ENCODE measurements around the gene CTIF.
A peak's percentile ranks its signal among the peaks of the same experiment; 100 is the strongest.

Gene CTIF

GRCh38 chr18:48657447-48658120 is 118.8 kb downstream of the CTIF start:
- H3K36me3 ChIP-seq (ENCODE audit: low read depth): no peaks in the 10 kb centered on the region
- H3K27ac ChIP-seq (ENCODE audit: poor library complexity, severe bottlenecking): no peak overlapping the region
- H3K4me3 ChIP-seq (ENCODE audit: severe bottlenecking): no peak overlapping the region
- no peak for TF ChIP-seq CTCF (IDR thresholded peaks at IDR 0.05; ENCODE audit: poor library complexity, severe bottlenecking)
- H3K4me1 ChIP-seq (ENCODE audit: insufficient read depth, poor library complexity, severe bottlenecking): peaks cover 14% of the 10 kb centered on the region
- H3K27me3 ChIP-seq (ENCODE audit: insufficient read depth, poor library complexity, severe bottlenecking): no peaks in the 10 kb centered on the region
- H3K9me3 ChIP-seq (ENCODE audit: severe bottlenecking): no peaks in the 10 kb centered on the region
- DNase-seq (ENCODE audit: low spot score): no peak
- no peak for ATAC-seq (ENCODE audit: low read depth)

DNA sequence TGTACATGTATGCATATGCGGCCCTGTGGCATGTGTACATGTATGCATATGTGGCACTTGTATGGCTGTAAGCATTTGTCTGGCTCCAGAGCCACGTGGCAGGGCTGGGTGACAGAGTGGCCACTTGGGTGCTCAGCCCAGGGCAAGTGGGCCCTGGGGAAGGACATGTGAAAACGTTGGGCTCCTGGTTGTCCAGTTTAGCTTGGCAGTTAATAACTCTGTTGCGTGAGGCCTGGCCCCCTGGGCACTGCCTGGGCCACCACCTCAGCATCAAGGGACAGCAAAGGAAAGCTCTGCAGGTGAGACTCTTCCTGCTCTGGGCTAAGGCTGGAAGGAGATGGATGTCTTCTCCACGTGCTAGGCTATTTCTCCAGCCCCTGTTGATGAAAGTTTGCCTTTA is 119.9 kb downstream of the CTIF start:
- Histone ChIP-seq H3K4me1 (ENCODE audit: insufficient read depth, poor library complexity, severe bottlenecking) (peaks cover 16% of the 10 kb centered on the region), H3K9me3 (ENCODE audit: severe bottlenecking) (no peaks in the 10 kb centered on the region), H3K36me3 (ENCODE audit: low read depth) (no peaks in the 10 kb centered on the region), H3K4me3 (ENCODE audit: severe bottlenecking) (no peak overlapping the region), H3K27ac (ENCODE audit: poor library complexity, severe bottlenecking) (no peak overlapping the region), H3K27me3 (ENCODE audit: insufficient read depth, poor library complexity, severe bottlenecking) (no peaks in the 10 kb centered on the region)
- TF ChIP-seq CTCF (IDR thresholded peaks at IDR 0.05; ENCODE audit: poor library complexity, severe bottlenecking): no peak
- no peak for ATAC-seq (ENCODE audit: low read depth)
- no peak for DNase-seq (ENCODE audit: low spot score)

DNA sequence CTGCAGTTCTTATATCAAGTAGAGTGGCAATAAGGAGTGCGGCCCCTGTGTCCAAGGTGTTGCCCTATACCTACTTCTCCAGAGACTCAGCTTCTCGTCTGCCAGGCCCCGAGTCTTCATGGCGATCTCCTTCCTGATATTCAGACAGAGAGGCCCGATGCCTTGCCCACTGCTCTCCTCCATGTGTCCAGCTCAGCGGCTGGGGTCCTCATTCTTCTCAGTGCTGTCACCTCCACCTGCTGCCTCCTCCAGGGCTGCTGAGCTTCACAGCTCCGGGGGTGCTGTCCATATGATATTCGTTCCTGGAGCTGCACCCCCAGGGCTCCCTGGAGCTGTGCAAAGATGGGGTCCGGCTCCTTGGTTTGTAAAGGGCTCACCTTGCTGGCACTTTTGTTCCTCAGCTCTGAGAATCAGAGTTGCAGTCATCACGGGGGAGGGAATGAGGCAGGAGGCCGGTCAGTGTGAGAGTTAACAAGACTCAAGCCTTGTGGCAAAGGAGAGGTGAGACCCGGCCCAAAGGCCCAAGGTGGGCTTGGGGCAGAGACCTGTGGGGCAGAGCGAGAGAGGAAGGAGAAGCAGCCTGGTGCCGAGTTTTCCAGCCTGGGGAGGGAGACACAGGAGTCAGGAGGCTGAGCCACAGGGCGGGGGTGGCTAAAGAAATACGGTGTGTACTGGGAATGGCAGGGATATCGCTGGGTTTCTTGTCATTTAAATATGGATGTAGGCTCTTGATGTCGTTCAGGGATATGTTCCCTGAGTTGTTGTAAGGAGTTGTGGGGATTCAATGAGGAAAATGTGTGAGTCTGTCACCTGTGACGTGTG is 120.6 kb downstream of the CTIF start:
- H3K4me3 ChIP-seq (ENCODE audit: severe bottlenecking): no peak overlapping the region
- peaks cover 16% of the 10 kb centered on the region for H3K4me1 ChIP-seq (ENCODE audit: insufficient read depth, poor library complexity, severe bottlenecking)
- H3K27ac ChIP-seq (ENCODE audit: poor library complexity, severe bottlenecking): no peak overlapping the region
- no peaks in the 10 kb centered on the region for H3K9me3 ChIP-seq (ENCODE audit: severe bottlenecking)
- no peaks in the 10 kb centered on the region for H3K27me3 ChIP-seq (ENCODE audit: insufficient read depth, poor library complexity, severe bottlenecking)
- TF ChIP-seq CTCF (IDR thresholded peaks at IDR 0.05; ENCODE audit: poor library complexity, severe bottlenecking): no peak
- DNase-seq (ENCODE audit: low spot score) (no peak), ATAC-seq (ENCODE audit: low read depth) (no peak)
- H3K36me3 ChIP-seq (ENCODE audit: low read depth): no peaks in the 10 kb centered on the region

DNA sequence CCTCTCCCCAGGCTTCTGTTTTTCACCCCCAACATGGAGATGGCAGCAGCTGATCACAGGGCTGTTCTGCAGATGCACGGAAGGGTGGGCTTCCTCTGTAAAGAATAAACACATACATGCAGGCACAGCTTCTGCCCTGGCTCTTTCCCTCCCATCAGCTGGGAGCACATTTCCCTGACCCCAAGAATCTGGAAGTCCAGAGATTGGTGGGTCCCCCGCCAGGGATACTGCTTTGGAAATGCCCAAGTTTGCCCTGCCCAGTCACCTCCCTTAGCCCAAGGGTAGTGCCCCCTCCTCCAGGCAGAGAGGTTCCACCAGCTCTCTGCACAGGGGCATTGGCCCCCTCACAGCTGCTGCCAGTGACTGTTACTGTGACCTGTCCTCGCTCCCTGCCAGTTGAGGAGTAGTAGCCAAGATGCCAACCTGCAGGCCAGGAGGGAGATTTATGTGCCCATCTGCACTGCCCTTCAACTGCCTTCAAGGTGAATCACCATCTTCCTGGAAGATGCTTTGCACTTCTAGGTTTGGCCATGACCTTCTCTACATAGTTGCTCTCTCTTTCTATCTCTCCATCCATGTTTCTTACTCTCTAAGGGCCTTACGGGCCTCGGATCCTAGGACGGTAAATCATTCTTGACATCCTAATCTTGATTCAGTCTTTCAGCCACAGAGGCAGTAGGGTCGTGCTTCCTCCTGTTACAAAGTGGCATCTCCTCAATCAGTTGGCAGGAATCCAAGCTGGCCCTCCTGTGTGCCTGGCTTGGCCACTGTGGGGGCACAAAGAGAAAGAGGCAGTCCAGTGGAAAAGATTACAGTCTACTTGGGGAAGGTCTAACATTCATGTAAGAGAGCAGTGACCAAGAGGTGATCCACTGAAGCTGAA is 121.8 kb downstream of the CTIF start:
- peaks cover 16% of the 10 kb centered on the region for H3K4me1 ChIP-seq (ENCODE audit: insufficient read depth, poor library complexity, severe bottlenecking)
- TF ChIP-seq CTCF (IDR thresholded peaks at IDR 0.05; ENCODE audit: poor library complexity, severe bottlenecking): no peak
- H3K27ac ChIP-seq (ENCODE audit: poor library complexity, severe bottlenecking): peak overlapping the region; percentile 65
- H3K4me3 ChIP-seq (ENCODE audit: severe bottlenecking): no peak overlapping the region
- no peak for ATAC-seq (ENCODE audit: low read depth)
- no peaks in the 10 kb centered on the region for H3K9me3 ChIP-seq (ENCODE audit: severe bottlenecking)
- no peaks in the 10 kb centered on the region for H3K27me3 ChIP-seq (ENCODE audit: insufficient read depth, poor library complexity, severe bottlenecking)
- peaks cover 7% of the 10 kb centered on the region for H3K36me3 ChIP-seq (ENCODE audit: low read depth)
- no peak for DNase-seq (ENCODE audit: low spot score)
